Liver (tissue), 9 donors: ENCODE data around the gene ZNRF4. TPM values are rescaled to one million over a fixed set of nuclear protein-coding genes. Genes with fewer than 3 reads are reported as not detected.
"Not testable (repeated sequence)": the region's sequence is repeated elsewhere in the genome, so short reads cannot be mapped to it uniquely, and the experiment has no call there.

Experiments used
- DNase-seq: peaks from one replicate; pipeline ENCODE4 v3.0.0-alpha.2; 2017; ENCODE audit warnings: low spot score
- H3K27ac ChIP-seq, 2 donors: one replicate each; pipeline ENCODE4 v1.7.0; 2013; ENCODE audit warnings: inconsistent platforms in 2 of 2, low read length in 2 of 2, control low read depth in 1 of 2, low read depth in 1 of 2, mild to moderate bottlenecking in 1 of 2
- H3K27me3 ChIP-seq, 4 donors: one replicate each; pipeline versions ENCODE4 v1.6.1 to v1.7.0; 2013; ENCODE audit warnings: low read length in 3 of 4, inconsistent platforms in 1 of 4, mild to moderate bottlenecking in 1 of 4, moderate library complexity in 1 of 4; ENCODE audit not compliant: control insufficient read depth in 4 of 4, insufficient read depth in 4 of 4
- H3K36me3 ChIP-seq, 4 donors: one replicate each; pipeline versions ENCODE4 v1.6.1 to v1.7.0; 2013; ENCODE audit warnings: low read length in 3 of 4, mild to moderate bottlenecking in 3 of 4, low read depth in 1 of 4, moderate library complexity in 1 of 4; ENCODE audit not compliant: control insufficient read depth in 4 of 4, insufficient read depth in 3 of 4
- H3K4me1 ChIP-seq, 4 donors: one replicate each; pipeline versions ENCODE4 v1.6.1 to v1.7.0; 2013; ENCODE audit warnings: low read length in 3 of 4, mild to moderate bottlenecking in 3 of 4, moderate library complexity in 1 of 4; ENCODE audit not compliant: control insufficient read depth in 4 of 4, insufficient read depth in 4 of 4
- H3K4me3 ChIP-seq, 3 donors: one replicate each; pipeline versions ENCODE4 v1.6.1 to v1.7.0; 2013; ENCODE audit warnings: low read length in 3 of 3, control low read depth in 1 of 3, low read depth in 1 of 3, mild to moderate bottlenecking in 1 of 3
- H3K9ac ChIP-seq, 2 donors: one replicate each; pipeline ENCODE4 v1.7.0; 2013; ENCODE audit warnings: low read length in 2 of 2, mild to moderate bottlenecking in 2 of 2, moderate library complexity in 2 of 2, control low read depth in 1 of 2, low read depth in 1 of 2
- H3K9me3 ChIP-seq, 4 donors: one replicate each; pipeline versions ENCODE4 v1.6.1 to v1.7.0; 2013; ENCODE audit warnings: low read length in 3 of 4; ENCODE audit not compliant: control insufficient read depth in 4 of 4
- EGR1 ChIP-seq, 2 donors: IDR thresholded peaks; 2 replicates each; pipeline ENCODE4 v1.6.1; 2016 to 2018; ENCODE audit warnings: antibody characterized with exemption in 2 of 2, low read depth in 2 of 2
- GABPA ChIP-seq, 2 donors: IDR thresholded peaks in 1 of 2; conservative IDR thresholded peaks in 1 of 2; 2 replicates each; pipeline ENCODE4 v1.6.1; 2016; ENCODE audit warnings: antibody characterized with exemption in 2 of 2, mild to moderate bottlenecking in 1 of 2, moderate library complexity in 1 of 2
- HNF4A ChIP-seq, 2 donors: conservative IDR thresholded peaks; 2 replicates each; pipeline ENCODE4 v1.6.1; 2016; ENCODE audit warnings: antibody characterized with exemption in 2 of 2, mild to moderate bottlenecking in 2 of 2
- HNF4G ChIP-seq: IDR thresholded peaks from 2 replicates; pipeline ENCODE4 v1.6.1; 2016; ENCODE audit warnings: antibody characterized with exemption
- JUND ChIP-seq, 2 donors: IDR thresholded peaks; 2 replicates each; pipeline ENCODE4 v1.6.1; 2016; ENCODE audit warnings: antibody characterized with exemption in 2 of 2
- NR2F2 ChIP-seq: IDR thresholded peaks from 2 replicates; pipeline ENCODE4 v1.6.1; 2016; ENCODE audit warnings: antibody characterized with exemption
- RAD21 ChIP-seq, 2 donors: IDR thresholded peaks; 2 replicates each; pipeline ENCODE4 v1.6.1; 2016; ENCODE audit warnings: antibody characterized with exemption in 2 of 2, mild to moderate bottlenecking in 2 of 2
- RXRA ChIP-seq, 2 donors: IDR thresholded peaks; 2 replicates each; pipeline ENCODE4 v1.6.1; 2017 to 2018; ENCODE audit warnings: antibody characterized with exemption in 2 of 2, mild to moderate bottlenecking in 1 of 2
- SP1 ChIP-seq: IDR thresholded peaks from 2 replicates; pipeline ENCODE4 v1.6.1; 2018; ENCODE audit warnings: antibody characterized with exemption, mild to moderate bottlenecking
- TAF1 ChIP-seq: conservative IDR thresholded peaks from 2 replicates; pipeline ENCODE4 v1.6.1; 2016; ENCODE audit warnings: antibody characterized with exemption, mild to moderate bottlenecking
- YY1 ChIP-seq: IDR thresholded peaks from 2 replicates; pipeline ENCODE4 v1.6.1; 2016; ENCODE audit warnings: antibody characterized with exemption, mild to moderate bottlenecking
- WGBS: extraction: QIAGEN DNeasy Blood & Tissue Kit; methylation state at CpG from one replicate; pipeline ENCODE4 v1.1.7; 2013; 5-methylcytosine and 5-hydroxymethylcytosine counted together
- polyA plus RNA-seq, 2 donors: library from polyadenylated mRNA; stranded (reverse) in 1 of 2; unstranded in 1 of 2; fragments of 200-250 nt in 1 of 2; fragments of >200 nt in 1 of 2; fragmentation: Nextera tagmentation in 1 of 2; extraction: Ambion mirVana in 1 of 2; gene quantifications; one replicate each; pipeline versions ENCODE4 v1.2.1 to v1.2.3, GENCODE V29; 2013 to 2015
- total RNA-seq, 2 donors: library from RNA; depleted of rRNA; stranded (reverse); fragments of >200 nt; gene quantifications; one replicate each; pipeline ENCODE4 v1.2.3, GENCODE V29; 2014
- TF ChIP-seq, protein P1 (sequence below): IDR thresholded peaks from 2 replicates; pipeline ENCODE4 v1.6.1; 2016; ENCODE audit warnings: antibody characterized with exemption
- TF ChIP-seq, protein P2 (sequence below): IDR thresholded peaks from 2 replicates; pipeline ENCODE4 v1.6.1; 2016; ENCODE audit warnings: antibody characterized with exemption
- TF ChIP-seq, protein P3 (sequence below): fragments of 150-350 bp; IDR thresholded peaks from 2 replicates; pipeline ENCODE4 v1.5.1; 2017; ENCODE audit warnings: improper control_type of control experiment, low read depth, low read length; ENCODE audit not compliant: missing input control
- TF ChIP-seq, protein P4 (sequence below): IDR thresholded peaks from 2 replicates; pipeline ENCODE4 v1.6.1; 2016; ENCODE audit warnings: antibody characterized with exemption
- donor health status: healthy.
- donor health status: healthy.
- donor health status: healthy.
- donor health status: healthy.
- donor health status: healthy.

The ZNRF4 gene, protein sequence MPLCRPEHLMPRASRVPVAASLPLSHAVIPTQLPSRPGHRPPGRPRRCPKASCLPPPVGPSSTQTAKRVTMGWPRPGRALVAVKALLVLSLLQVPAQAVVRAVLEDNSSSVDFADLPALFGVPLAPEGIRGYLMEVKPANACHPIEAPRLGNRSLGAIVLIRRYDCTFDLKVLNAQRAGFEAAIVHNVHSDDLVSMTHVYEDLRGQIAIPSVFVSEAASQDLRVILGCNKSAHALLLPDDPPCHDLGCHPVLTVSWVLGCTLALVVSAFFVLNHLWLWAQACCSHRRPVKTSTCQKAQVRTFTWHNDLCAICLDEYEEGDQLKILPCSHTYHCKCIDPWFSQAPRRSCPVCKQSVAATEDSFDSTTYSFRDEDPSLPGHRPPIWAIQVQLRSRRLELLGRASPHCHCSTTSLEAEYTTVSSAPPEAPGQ
- total RNA-seq = not detected
- polyA plus RNA-seq = not detected

DNA sequence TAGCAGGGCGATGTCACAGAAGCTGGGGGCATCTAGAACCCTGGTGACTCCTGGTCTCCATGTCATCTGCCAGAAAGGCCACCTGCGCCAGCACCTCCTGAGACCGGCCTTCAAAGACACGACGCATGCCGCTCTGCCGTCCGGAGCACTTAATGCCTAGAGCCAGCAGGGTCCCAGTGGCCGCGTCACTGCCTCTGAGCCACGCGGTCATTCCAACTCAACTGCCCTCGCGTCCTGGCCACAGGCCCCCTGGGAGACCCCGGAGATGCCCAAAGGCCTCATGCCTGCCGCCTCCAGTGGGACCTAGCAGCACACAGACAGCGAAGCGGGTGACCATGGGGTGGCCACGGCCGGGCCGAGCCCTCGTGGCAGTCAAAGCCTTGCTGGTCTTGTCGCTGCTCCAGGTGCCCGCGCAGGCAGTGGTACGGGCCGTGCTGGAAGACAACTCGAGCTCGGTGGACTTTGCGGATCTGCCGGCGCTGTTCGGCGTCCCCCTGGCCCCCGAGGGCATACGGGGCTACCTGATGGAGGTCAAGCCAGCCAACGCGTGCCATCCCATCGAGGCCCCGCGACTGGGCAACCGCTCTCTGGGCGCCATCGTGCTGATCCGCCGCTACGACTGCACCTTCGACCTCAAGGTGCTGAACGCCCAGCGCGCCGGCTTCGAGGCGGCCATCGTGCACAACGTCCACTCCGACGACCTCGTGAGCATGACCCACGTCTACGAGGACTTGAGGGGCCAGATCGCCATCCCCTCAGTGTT, at the start of gene ZNRF4:
TSS of gene ZNRF4 (plus strand) at position 51 of the 763 bp plus-strand sequence. CDS start at position 126, 75 bp downstream.
- no peak for DNase-seq
- Histone ChIP-seq H3K9ac (no peak within 1 kb of the TSS), H3K27ac (no peak within 1 kb of the TSS), H3K36me3 (no peaks in the 10 kb centered on the region), H3K9me3 (peaks cover 0 to 4% (median 2%) of the 10 kb centered on the region in 4 donors), H3K27me3 (no peaks in the 10 kb centered on the region), H3K4me3 (no peak within 1 kb of the TSS), H3K4me1 (no peaks in the 10 kb centered on the region)
- TF ChIP-seq, protein P1, sequence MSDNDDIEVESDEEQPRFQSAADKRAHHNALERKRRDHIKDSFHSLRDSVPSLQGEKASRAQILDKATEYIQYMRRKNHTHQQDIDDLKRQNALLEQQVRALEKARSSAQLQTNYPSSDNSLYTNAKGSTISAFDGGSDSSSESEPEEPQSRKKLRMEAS = no peak
- TF ChIP-seq GABPA (IDR thresholded peaks at IDR 0.05 in 1 of 2, conservative IDR thresholded peaks at IDR 0.05 in 1 of 2) (no peak), EGR1 (IDR thresholded peaks at IDR 0.05; ENCODE audit: low read depth in 2 of 2) (no peak), JUND (IDR thresholded peaks at IDR 0.05) (no peak), YY1 (no peak), TAF1 (no peak), HNF4A (conservative IDR thresholded peaks at IDR 0.05) (no peak), RAD21 (IDR thresholded peaks at IDR 0.05) (no peak), SP1 (no peak), RXRA (IDR thresholded peaks at IDR 0.05) (no peak), NR2F2 (no peak), HNF4G (no peak)
- TF ChIP-seq, protein P2, sequence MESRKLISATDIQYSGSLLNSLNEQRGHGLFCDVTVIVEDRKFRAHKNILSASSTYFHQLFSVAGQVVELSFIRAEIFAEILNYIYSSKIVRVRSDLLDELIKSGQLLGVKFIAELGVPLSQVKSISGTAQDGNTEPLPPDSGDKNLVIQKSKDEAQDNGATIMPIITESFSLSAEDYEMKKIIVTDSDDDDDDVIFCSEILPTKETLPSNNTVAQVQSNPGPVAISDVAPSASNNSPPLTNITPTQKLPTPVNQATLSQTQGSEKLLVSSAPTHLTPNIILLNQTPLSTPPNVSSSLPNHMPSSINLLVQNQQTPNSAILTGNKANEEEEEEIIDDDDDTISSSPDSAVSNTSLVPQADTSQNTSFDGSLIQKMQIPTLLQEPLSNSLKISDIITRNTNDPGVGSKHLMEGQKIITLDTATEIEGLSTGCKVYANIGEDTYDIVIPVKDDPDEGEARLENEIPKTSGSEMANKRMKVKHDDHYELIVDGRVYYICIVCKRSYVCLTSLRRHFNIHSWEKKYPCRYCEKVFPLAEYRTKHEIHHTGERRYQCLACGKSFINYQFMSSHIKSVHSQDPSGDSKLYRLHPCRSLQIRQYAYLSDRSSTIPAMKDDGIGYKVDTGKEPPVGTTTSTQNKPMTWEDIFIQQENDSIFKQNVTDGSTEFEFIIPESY = no peak
- TF ChIP-seq, protein P3, sequence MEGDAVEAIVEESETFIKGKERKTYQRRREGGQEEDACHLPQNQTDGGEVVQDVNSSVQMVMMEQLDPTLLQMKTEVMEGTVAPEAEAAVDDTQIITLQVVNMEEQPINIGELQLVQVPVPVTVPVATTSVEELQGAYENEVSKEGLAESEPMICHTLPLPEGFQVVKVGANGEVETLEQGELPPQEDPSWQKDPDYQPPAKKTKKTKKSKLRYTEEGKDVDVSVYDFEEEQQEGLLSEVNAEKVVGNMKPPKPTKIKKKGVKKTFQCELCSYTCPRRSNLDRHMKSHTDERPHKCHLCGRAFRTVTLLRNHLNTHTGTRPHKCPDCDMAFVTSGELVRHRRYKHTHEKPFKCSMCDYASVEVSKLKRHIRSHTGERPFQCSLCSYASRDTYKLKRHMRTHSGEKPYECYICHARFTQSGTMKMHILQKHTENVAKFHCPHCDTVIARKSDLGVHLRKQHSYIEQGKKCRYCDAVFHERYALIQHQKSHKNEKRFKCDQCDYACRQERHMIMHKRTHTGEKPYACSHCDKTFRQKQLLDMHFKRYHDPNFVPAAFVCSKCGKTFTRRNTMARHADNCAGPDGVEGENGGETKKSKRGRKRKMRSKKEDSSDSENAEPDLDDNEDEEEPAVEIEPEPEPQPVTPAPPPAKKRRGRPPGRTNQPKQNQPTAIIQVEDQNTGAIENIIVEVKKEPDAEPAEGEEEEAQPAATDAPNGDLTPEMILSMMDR = no peak
- TF ChIP-seq, protein P4, sequence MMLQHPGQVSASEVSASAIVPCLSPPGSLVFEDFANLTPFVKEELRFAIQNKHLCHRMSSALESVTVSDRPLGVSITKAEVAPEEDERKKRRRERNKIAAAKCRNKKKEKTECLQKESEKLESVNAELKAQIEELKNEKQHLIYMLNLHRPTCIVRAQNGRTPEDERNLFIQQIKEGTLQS = no peak
- 95% methylated on average over 62 of the region's 62 CpGs for WGBS

DNA sequence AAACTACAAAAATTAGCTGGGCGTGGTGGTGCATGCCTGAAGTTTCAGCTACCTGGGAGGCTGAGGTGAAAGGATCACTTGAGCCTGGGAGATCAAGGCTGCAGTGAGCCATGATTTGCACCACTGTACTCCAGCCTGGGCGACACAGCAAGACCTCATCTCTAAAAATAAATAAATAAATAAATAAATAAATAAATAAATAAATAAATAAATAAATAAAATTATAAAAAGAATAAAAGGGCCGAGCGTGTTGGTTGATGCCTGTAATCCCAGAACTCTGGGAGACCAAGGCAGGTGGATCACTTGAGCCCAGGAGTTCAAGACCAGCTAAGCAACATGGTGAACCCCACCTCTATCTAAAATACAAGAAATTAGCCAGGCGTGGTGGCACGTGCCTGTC, 49.0 kb upstream of the ZNRF4 start:
- DNase-seq, H3K4me3 ChIP-seq, H3K27ac ChIP-seq, H3K4me1 ChIP-seq, H3K9ac ChIP-seq, H3K27me3 ChIP-seq, H3K9me3 ChIP-seq, H3K36me3 ChIP-seq: not testable (repeated sequence)
- 84% methylated on average over 6 of the region's 6 CpGs for WGBS
